SK-N-SH (cell line): ENCODE data around the gene NSG2. TPM values are rescaled to one million over a fixed set of nuclear protein-coding genes. Genes with fewer than 3 reads are reported as not detected.

Experiments used
- CTCF ChIA-PET: fragments of 300-600, 350-600 bp; formaldehyde crosslinking; extraction: SDS; loops from one replicate; lab custom pipeline; 2021; lab: Yijun Ruan, JAX
- POLR2A ChIA-PET: fragments of 350-600 bp; sonication (Branson Sonifier 250); formaldehyde crosslinking; extraction: SDS; loops from one replicate; lab custom pipeline; 2020; ENCODE audit warnings: antibody characterized with exemption, inconsistent platforms; lab: Yijun Ruan, JAX
- DNase-seq: peaks from one replicate; pipeline ENCODE4 v3.0.0; 2012
- H2AFZ ChIP-seq: fragments of 200-600 bp; sonication (generic); 2 replicates; pipeline ENCODE4 v1.8.1; 2016; ENCODE audit warnings: antibody characterized with exemption, mild to moderate bottlenecking, low read depth
- H3F3A ChIP-seq: fragments of 200-600 bp; sonication (generic); replicated peaks from 2 replicates; pipeline ENCODE3; 2016; ENCODE audit warnings: antibody characterized with exemption, mild to moderate bottlenecking; ENCODE audit not compliant: insufficient read depth
- H3K27ac ChIP-seq, 2 experiments: fragments of 200-500 bp in 1 of 2; fragments of 200-600 bp in 1 of 2; sonication (Bioruptor generic) in 1 of 2; sonication (generic), shearing (Covaris generic) in 1 of 2; 2 replicates each; pipeline versions ENCODE4 v1.5.1 to v1.6.1; 2014 to 2016; ENCODE audit warnings: low read depth in 2 of 2, inconsistent platforms in 1 of 2, low read length in 1 of 2, mild to moderate bottlenecking in 1 of 2, mixed read lengths in 1 of 2
- H3K27me3 ChIP-seq: fragments of 200-600 bp; sonication (generic), shearing (Covaris generic); 2 replicates; pipeline ENCODE4 v1.6.1; 2016; ENCODE audit warnings: mixed run types; ENCODE audit not compliant: insufficient read depth
- H3K36me3 ChIP-seq, 2 experiments: fragments of 200-500 bp in 1 of 2; fragments of 200-600 bp in 1 of 2; sonication (Bioruptor generic) in 1 of 2; sonication (generic) in 1 of 2; replicated peaks in 1 of 2; 2 replicates each; pipeline versions ENCODE3 to v1.5.1; 2014 to 2016; ENCODE audit warnings: low read length in 1 of 2, mild to moderate bottlenecking in 1 of 2; ENCODE audit not compliant: insufficient read depth in 2 of 2, control insufficient read depth in 1 of 2
- H3K4me1 ChIP-seq, 2 experiments: fragments of 200-500 bp in 1 of 2; fragments of 200-600 bp in 1 of 2; sonication (Bioruptor generic) in 1 of 2; sonication (generic), shearing (Covaris generic) in 1 of 2; 2 replicates each; pipeline versions ENCODE4 v1.5.1 to v1.6.1; 2014 to 2016; ENCODE audit warnings: low read depth in 1 of 2, low read length in 1 of 2, mixed run types in 1 of 2; ENCODE audit not compliant: insufficient read depth in 2 of 2, control insufficient read depth in 1 of 2
- H3K4me2 ChIP-seq: fragments of 200-600 bp; sonication (generic), shearing (Covaris generic); 2 replicates; pipeline ENCODE4 v1.6.1; 2017; ENCODE audit warnings: mixed run types
- H3K4me3 ChIP-seq, 2 experiments: fragments of 200-500 bp in 1 of 2; fragments of 200-600 bp in 1 of 2; sonication (Bioruptor generic) in 1 of 2; sonication (generic), shearing (Covaris generic) in 1 of 2; 2 replicates each; pipeline versions ENCODE4 v1.5.1 to v1.8.1; 2014 to 2016; ENCODE audit warnings: low read depth in 2 of 2, inconsistent platforms in 1 of 2, low read length in 1 of 2, mild to moderate bottlenecking in 1 of 2, mixed read lengths in 1 of 2, moderate library complexity in 1 of 2
- H3K79me2 ChIP-seq: fragments of 200-600 bp; sonication (generic); 2 replicates; pipeline ENCODE4 v1.8.1; 2017; ENCODE audit warnings: mild to moderate bottlenecking; ENCODE audit not compliant: insufficient read depth
- H3K9ac ChIP-seq: fragments of 200-600 bp; sonication (generic); 2 replicates; pipeline ENCODE4 v1.6.1; 2017; ENCODE audit warnings: mixed run types
- H3K9me2 ChIP-seq: fragments of 200-600 bp; sonication (generic); 2 replicates; pipeline ENCODE4 v1.6.1; 2017; ENCODE audit warnings: mixed run types
- H3K9me3 ChIP-seq: fragments of 200-600 bp; sonication (generic); 2 replicates; pipeline ENCODE4 v1.6.1; 2017; ENCODE audit warnings: mixed run types, mild to moderate bottlenecking, moderate library complexity
- H4K20me1 ChIP-seq: fragments of 200-600 bp; sonication (generic); 2 replicates; pipeline ENCODE4 v1.6.1; 2017; ENCODE audit warnings: mild to moderate bottlenecking, mixed run types; ENCODE audit not compliant: insufficient read depth
- EZH2phosphoT487 ChIP-seq: fragments of 200-600 bp; sonication (generic); IDR thresholded peaks from 2 replicates; pipeline ENCODE4 v1.6.1; 2017; ENCODE audit warnings: low read depth, mixed run types, mild to moderate bottlenecking, antibody characterized with exemption, moderate library complexity, borderline replicate concordance
- GABPA ChIP-seq: IDR thresholded peaks from 2 replicates; pipeline ENCODE4 v1.4.0; 2012; ENCODE audit warnings: low read depth, mild to moderate bottlenecking
- IRF3 ChIP-seq: fragments of 150-350 bp; IDR thresholded peaks from 2 replicates; pipeline ENCODE4 v1.6.1; 2016; ENCODE audit warnings: mild to moderate bottlenecking, low read depth, low read length
- MAX ChIP-seq: IDR thresholded peaks from 2 replicates; pipeline ENCODE4 v1.4.0; 2012; ENCODE audit warnings: low read depth
- NFIC ChIP-seq: IDR thresholded peaks from 2 replicates; pipeline ENCODE4 v1.4.0; 2012; ENCODE audit warnings: borderline replicate concordance
- PBX3 ChIP-seq: IDR thresholded peaks from 2 replicates; pipeline ENCODE4; 2012
- POLR2AphosphoS5 ChIP-seq: IDR thresholded peaks from 2 replicates; pipeline ENCODE4 v1.6.1; 2012; ENCODE audit warnings: low read depth, low read length
- RAD21 ChIP-seq: IDR thresholded peaks from 2 replicates; pipeline ENCODE4 v1.6.1; 2012; ENCODE audit warnings: mild to moderate bottlenecking, low read length
- TCF12 ChIP-seq: IDR thresholded peaks from 2 replicates; pipeline ENCODE4 v1.4.0; 2012
- TEAD4 ChIP-seq: IDR thresholded peaks from 2 replicates; pipeline ENCODE4 v1.4.0; 2012; ENCODE audit warnings: mild to moderate bottlenecking, borderline replicate concordance; ENCODE audit not compliant: insufficient read depth
- USF1 ChIP-seq: IDR thresholded peaks from 2 replicates; pipeline ENCODE4 v1.4.0; 2012; ENCODE audit warnings: low read depth, borderline replicate concordance
- USF2 ChIP-seq: fragments of 150-350 bp; IDR thresholded peaks from 2 replicates; pipeline ENCODE4 v1.6.1; 2017; ENCODE audit warnings: antibody characterized with exemption, low read length, low read depth, borderline replicate concordance
- ZBTB33 ChIP-seq: IDR thresholded peaks from 2 replicates; pipeline ENCODE4 v1.4.0; 2012; ENCODE audit warnings: low read depth, borderline replicate concordance
- WGBS: methylation state at CpG from one replicate; pipeline ENCODE4 v1.1.6; 2017; ENCODE audit warnings: low lambda C conversion rate; 5-methylcytosine and 5-hydroxymethylcytosine counted together
- polyA plus RNA-seq, 3 experiments: library from polyadenylated mRNA; depleted of rRNA; stranded (reverse); fragments of >200 nt; gene quantifications; 2 replicates each; pipeline ENCODE4 v1.2.3, GENCODE V29; 2012

Gene NSG2
- polyA plus RNA-seq, 1 of the 3 experiments (the other 2 are of a cell fraction), result 4.3 TPM

- Histone ChIP-seq H4K20me1 (no peaks in the 10 kb centered on the region), H3K4me3 (no peak overlapping the region), H3F3A (no peaks in the 10 kb centered on the region), H3K9me3 (no peaks in the 10 kb centered on the region), H3K9ac (no peak overlapping the region), H3K4me1 (peaks cover 0 to 2% of the 10 kb centered on the region in 2 experiments; a peak in 2 of 4 replicates), H3K36me3 (peaks cover 0 to 8% of the 10 kb centered on the region in 2 experiments), H2AFZ (no peak overlapping the region), H3K79me2 (no peaks in the 10 kb centered on the region), H3K27ac (no peak overlapping the region), H3K9me2 (no peaks in the 10 kb centered on the region), H3K4me2 (no peak overlapping the region), H3K27me3 (no peaks in the 10 kb centered on the region)
- WGBS, result 26% methylated on average over 1 of the region's 1 CpG
- ChIA-PET POLR2A (no interaction called here), CTCF (interaction anchor here (0.8 to 6.6 kb wide), 4 partner anchors 14 to 268 kb away, joined by 5 to 29 read pairs (median 9); partner anchors contain the start of gene NSG2)
- TF ChIP-seq TEAD4 (no peak), GABPA (no peak)
- no peak for DNase-seq
Observed at GRCh38 chr5:174059247-174059646, 13.7 kb downstream of the NSG2 start.

GRCh38 chr5:174063082-174063756 lies 17.7 kb downstream of the NSG2 start:
- no peak overlapping the region for H3K9ac ChIP-seq
- no peak overlapping the region for H3K4me2 ChIP-seq
- H3K79me2 ChIP-seq, result no peaks in the 10 kb centered on the region
- ChIA-PET POLR2A (no interaction called here), CTCF (interaction anchor here (0.8 to 1.7 kb wide), 3 partner anchors 8 to 254 kb away, joined by 3 to 6 read pairs (median 4); no protein-coding TSS in a partner anchor)
- no peaks in the 10 kb centered on the region for H3K9me2 ChIP-seq
- peaks cover 0 to 12% of the 10 kb centered on the region in 2 experiments for H3K36me3 ChIP-seq
- TF ChIP-seq USF2 (no peak), GABPA (no peak), MAX (no peak), IRF3 (no peak), EZH2phosphoT487 (no peak), TEAD4 (no peak), RAD21 (no peak), TCF12 (no peak), USF1 (no peak), POLR2AphosphoS5 (no peak), NFIC (no peak), PBX3 (no peak), ZBTB33 (no peak)
- no peaks in the 10 kb centered on the region for H3K9me3 ChIP-seq
- H2AFZ ChIP-seq, result no peak overlapping the region
- no peaks in the 10 kb centered on the region for H3F3A ChIP-seq
- no peaks in the 10 kb centered on the region for H3K27me3 ChIP-seq
- no peak overlapping the region for H3K4me3 ChIP-seq
- no peaks in the 10 kb centered on the region for H4K20me1 ChIP-seq
- H3K4me1 ChIP-seq, result peaks cover 0 to 27% of the 10 kb centered on the region in 2 experiments; a peak in 2 of 4 replicates
- no peak overlapping the region; a peak in 1 of 4 replicates for H3K27ac ChIP-seq
- DNase-seq, result no peak
